Stimulated activated CD8-positive, alpha-beta memory T cell treated with anti-CD3 and anti-CD28 coated beads, Interleukin-2, amount 100 ng/mL, for 1 hour (primary cell): Measurements from ENCODE around the gene DNMT3A.

Source experiments
- DNase-seq, 2 donors: peaks; one replicate each; pipeline ENCODE4 v3.0.0-alpha.2; 2020; ENCODE audit warnings: low read depth in 2 of 2

DNMT3A gene

DNA sequence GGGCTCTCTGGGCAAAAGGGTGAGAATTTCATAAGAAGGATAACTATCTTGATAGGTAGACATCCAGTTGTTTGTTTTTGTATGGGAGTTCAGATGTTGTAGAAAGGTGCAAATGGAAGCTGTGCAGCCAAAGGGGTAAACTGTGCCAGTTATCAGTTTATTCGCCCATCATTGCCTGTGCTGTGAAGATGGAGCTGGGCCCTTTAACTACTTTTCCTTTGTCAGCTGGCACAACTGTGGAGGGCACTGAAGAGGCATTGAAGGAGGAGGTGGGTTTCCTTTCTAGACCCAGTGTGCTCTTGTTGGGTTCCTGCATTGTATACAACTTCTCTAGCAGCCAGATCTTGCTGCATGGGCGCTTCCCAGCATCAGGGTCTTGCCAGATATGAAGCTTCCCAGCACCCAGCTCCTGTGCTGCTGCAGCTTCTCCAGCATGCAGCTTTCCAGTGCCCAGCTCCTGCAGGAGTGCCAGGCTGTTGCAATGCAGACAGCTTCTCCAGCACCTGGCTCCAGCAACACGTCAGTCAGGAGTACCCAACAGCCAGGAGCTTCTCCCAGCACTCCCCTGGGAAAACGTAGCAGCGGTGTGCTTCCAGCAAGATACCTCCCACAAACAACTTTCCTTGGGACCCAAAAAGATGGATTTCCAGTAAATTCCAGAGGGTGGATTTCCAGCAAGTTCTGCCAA, 15.3 kb downstream of the DNMT3A start:
- DNase-seq: no peak

GRCh38 chr2:25324905-25325592, 16.7 kb downstream of the DNMT3A start:
- DNase-seq: no peak

- DNase-seq: no peak
Measured at GRCh38 chr2:25324251-25324650, 17.5 kb downstream of the DNMT3A start.

- DNase-seq: no peak
Measured at GRCh38 chr2:25323610-25324189, 18.0 kb downstream of the DNMT3A start.

DNA sequence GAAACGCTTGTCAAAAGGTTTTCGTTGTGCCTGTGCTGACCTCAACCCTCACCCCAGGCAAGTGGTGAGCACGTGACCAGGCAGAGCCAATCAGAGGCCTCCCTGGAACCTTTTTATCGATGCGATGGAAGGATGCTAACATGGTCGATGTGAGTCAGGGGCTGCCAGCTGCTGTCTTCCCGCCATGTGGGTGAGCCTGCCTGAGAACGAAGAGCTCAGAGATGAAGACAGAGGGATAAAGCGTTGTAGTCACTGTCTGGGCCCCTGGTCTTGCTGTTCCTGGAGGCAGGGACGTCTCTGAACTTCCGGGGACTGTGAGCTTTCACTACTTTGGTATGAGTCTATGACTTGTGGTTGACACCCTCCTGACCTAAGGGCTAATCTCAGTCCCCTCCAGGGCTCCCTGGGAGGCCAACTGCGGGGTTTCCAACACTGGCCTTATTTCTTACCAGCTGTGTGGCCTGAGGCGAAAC, 18.6 kb downstream of the DNMT3A start:
- DNase-seq: peak in 1 of 2 donors; percentile 38

DNA sequence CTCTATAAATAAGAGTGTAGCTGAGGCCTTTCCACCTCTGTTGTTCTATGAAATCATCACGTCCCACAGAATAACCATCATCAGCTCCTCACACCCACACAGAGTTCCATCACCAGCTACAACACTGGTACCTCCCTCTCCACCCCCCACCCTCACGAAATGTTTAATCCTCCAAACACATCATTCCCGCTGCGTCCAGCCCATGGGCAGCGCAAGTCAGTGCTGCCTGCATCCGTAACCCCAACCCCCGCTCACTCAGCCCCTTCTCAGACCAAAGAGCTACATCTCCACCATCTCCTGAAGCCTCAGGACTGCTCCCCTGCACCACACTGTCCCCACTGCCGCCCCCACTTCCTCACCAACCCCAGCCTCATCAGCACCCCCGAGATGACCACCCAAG, 19.4 kb downstream of the DNMT3A start:
- DNase-seq: no peak

DNA sequence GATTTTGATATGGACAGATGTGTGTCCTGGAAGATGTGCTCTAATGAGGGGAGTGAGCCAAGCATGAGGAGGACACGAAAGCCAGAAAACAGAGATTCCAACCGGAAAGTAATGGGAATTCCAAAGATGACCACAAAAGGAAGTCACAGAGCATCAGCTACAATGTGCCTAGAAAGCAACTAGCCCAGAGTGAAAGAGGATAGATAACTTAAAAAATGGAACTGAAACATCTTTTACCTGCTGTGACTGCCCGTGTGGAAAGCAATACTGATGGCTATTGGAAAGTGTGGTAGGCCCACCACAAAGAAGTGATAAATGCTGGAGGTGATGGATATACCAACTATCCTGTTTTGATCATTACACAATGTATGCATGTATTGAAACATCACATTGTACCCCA, 21.6 kb downstream of the DNMT3A start:
- DNase-seq: no peak

DNA sequence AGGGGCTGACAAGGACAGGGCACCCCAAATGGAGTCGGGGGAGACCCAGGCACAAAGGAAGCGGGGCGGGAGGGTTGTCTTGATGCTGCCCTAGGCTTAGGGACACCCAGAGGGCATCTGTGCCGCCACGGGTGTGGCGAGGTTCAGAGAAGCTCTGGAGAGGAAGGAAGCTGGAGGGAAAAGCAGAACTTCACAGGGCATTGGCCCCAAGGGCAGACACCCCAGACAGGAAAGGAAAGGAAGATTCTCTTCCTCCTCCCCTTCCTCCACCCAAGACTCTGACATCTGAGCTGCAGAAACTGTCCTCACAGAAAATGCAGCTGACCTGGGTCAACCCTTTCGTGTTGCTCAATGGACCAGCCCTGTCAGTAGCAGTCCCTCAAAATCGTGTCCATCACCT, 25.6 kb downstream of the DNMT3A start:
- DNase-seq: no peak

DNA sequence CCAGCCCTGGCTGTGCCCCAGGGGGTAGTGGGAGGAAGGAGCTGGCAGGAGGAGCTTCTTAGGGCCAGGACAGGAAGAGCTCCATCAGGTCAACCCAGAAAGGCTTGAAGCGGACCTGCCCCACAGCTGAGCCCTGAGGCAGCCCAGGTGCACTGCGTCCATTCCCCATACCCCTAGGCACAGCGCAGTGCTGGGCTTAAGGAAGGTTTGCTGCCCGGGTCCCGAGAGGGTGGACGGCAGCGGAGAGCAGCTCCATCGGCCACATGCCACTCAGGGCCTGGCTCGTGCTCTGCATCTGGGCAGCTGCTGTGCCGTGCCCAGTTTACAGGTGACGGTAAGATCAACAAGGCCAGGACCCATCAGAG, 26.4 kb downstream of the DNMT3A start:
- DNase-seq: no peak

- DNase-seq: peak; percentile 28 to 39
Measured at GRCh38 chr2:25314514-25315315, 27.0 kb downstream of the DNMT3A start.

GRCh38 chr2:25313711-25314513, 27.8 kb downstream of the DNMT3A start:
- no peak for DNase-seq

GRCh38 chr2:25312958-25313710, 28.6 kb downstream of the DNMT3A start:
- no peak for DNase-seq

DNA sequence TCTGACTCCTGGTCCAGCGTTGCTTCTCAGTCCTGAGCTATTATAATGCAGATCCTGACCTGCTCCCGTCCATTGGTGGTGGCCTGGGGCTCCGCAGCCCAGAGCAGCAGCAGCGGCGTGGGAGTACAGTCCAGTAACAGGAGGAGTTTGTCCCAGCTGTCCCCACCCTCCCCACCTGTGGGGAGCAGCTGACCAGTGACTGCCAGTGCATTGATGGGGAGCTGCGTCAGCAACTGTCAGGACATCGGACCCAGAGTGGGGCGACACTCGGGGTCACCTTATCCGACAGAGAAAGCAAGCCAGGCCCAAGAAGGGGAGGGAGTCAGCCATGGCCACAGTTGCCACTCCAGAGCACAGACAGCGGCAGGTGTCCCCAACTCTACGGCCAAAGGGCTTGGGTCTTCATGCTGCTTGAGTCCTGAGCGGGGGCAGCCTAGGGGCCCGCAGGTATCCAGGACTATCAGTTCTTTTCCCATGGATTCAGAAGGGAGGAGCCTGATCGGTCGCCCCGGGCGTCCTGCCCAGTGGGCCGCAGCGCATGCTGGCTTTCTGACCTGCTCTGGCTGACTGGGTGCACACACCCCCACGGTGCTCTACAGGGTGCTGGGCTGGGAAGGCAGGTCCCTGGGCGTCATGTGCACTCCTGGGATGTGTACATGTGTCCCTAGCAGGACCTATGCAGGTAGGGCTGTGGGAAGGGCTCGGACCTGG, 29.7 kb downstream of the DNMT3A start:
- DNase-seq: no peak

DNA sequence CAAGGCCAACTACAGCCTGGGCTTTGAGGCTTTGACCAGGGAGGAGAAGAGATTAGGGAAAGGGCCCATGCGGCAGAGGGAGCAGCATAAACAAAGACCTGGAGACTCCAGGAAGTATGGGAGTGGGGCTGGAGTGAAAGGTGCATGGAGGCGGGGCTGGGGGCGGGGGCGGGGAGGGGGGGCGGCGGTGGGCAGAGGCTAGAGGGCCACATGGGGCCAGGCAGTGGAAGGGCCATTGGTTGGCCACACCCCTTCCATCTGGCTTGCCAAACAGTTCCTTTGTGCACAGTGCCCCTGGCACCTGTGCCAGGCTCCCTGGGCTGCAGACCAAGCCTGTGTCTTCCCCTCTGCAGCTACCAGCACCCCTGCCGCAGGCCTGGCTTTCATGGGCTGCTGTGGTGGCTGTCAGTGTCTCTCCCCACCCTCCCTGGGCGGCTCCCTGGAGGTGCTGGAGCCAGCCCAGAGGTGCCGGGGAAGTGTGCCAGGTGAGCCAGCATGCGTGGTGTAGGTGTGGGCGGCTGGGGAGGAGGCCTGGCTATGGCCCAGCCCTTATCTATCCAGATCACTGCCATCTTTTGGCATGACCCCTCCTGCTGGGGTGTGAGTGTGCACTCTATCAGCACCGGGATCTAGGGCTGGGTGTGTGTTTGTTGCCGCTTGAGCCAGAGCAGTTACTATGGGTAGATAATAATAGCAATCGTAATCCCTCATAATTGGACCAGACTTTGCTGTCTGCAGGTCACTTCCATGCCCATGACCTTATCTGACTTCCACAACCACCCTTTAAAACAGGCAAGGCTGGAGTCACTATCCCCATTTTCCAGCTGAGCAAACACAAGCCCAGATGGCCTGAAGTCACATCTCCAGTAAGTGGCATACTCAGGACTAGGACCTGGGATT, 30.5 kb downstream of the DNMT3A start:
- no peak for DNase-seq

DNA sequence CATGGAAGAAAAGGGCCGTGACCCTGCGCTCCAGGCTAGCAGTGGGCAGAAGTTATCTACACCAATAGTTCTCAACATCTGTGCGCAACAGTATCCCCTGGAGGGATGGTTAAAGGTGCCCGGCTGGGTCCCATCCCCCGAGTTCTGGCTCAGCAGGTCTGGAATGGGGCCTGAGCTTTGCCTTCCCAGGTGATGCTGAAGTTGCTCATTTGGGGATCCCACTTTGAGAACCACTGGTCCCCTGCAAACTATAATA, 31.1 kb downstream of the DNMT3A start:
- no peak for DNase-seq

DNA sequence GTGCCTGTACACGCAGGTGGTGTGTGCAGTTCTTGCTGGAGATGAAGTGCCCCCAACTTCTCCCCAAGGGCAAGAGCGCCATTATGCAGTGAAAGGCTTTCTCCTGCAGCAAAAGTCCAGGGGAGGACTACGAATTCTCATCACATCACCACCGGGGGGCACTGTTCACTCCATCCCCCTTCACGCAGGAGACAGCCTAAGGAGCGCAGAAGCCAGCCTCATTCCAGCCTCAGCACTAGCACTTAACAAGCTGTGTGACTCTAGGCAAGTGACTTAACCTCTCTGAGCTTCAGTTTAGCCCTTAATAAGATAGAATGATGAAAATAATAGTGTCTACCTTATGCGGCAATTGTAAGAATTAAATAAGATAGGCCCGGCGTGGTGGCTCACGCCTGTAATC, 32.3 kb downstream of the DNMT3A start:
- peak; percentile 39 to 57 for DNase-seq

GRCh38 chr2:25308599-25308998, 33.1 kb downstream of the DNMT3A start:
- no peak for DNase-seq

- no peak for DNase-seq
Measured at GRCh38 chr2:25307949-25308557, 33.7 kb downstream of the DNMT3A start.
